Activated CD4-positive, CD25-positive, alpha-beta regulatory T cell treated with anti-CD3 and anti-CD28 coated beads, Interleukin-2, amount 50 U/mL, for 72 hours (primary cell): ENCODE data around the gene SPHK2.
"Not testable (repeated sequence)": the region's sequence is repeated elsewhere in the genome, so short reads cannot be mapped to it uniquely, and the experiment has no call there.

ENCODE experiments used
- DNase-seq: peaks from one replicate; pipeline ENCODE4 v3.0.0; 2021

Gene SPHK2

GRCh38 chr19:48664476-48664875, 45.2 kb downstream of the SPHK2 start:
- DNase-seq = no peak

GRCh38 chr19:48665786-48666185, 46.5 kb downstream of the SPHK2 start:
- no peak for DNase-seq

GRCh38 chr19:48668332-48668731, 49.0 kb downstream of the SPHK2 start:
- no peak for DNase-seq

DNA sequence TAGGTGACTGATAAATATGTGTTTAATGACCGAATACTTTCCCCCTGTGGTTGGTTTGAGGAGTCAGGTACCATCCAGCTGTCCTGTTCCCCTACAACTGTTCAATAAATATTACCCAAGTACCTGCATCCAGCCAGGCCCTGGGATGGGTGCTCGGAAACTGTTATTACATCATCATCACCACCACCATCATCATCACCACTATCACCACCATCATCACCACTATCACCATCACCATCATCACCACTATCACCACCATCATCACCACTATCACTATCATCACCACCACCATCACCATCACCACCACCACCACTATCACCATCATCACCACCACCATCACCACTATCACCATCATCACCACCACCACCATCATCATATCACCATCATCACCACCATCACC, 49.5 kb downstream of the SPHK2 start:
- DNase-seq = no peak

DNA sequence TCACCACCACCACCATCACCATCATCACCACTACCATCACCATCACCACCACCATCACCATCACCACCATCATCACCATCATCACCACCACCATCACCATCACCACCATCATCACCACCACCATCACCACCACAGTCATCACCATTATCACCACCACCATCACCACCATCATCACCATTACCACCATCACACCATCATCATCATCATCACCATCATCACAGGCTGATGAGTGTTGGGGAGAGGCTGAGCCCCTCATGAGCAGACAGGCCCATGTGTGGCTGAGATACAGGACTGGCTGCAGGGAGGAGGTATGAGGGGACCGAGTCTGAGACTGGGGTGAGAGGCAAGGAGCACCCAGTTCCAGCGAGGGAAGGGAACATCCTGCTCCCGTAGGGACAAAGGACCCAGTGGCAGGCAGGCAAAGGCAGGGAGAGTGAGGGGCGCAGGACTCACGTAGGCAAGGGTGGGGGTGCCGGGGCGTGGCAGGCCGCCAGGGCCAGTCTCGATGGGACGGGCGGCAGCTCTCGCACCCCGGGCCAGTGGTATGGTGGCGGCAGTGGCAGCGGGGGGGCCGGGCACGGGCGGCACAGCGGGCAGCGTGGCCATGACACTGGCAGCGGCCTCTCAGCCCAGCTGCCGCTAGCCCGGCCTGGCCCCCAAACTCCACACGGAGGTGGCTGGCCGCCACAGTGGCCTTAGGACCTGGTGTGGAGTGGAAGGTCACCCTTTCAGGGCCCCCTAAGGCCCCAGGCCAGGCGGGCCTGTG, 50.8 kb downstream of the SPHK2 start:
- no peak for DNase-seq

GRCh38 chr19:48670699-48671445, 51.6 kb downstream of the SPHK2 start:
- no peak for DNase-seq

GRCh38 chr19:48671446-48671995, 52.2 kb downstream of the SPHK2 start:
- no peak for DNase-seq

GRCh38 chr19:48672994-48673393, 53.7 kb downstream of the SPHK2 start, which contains the start of gene NTN5:
TSS of gene NTN5 (minus strand) at chr19:48673017. CDS start at chr19:48670986, 2,031 bp downstream.
- DNase-seq = no peak

DNA sequence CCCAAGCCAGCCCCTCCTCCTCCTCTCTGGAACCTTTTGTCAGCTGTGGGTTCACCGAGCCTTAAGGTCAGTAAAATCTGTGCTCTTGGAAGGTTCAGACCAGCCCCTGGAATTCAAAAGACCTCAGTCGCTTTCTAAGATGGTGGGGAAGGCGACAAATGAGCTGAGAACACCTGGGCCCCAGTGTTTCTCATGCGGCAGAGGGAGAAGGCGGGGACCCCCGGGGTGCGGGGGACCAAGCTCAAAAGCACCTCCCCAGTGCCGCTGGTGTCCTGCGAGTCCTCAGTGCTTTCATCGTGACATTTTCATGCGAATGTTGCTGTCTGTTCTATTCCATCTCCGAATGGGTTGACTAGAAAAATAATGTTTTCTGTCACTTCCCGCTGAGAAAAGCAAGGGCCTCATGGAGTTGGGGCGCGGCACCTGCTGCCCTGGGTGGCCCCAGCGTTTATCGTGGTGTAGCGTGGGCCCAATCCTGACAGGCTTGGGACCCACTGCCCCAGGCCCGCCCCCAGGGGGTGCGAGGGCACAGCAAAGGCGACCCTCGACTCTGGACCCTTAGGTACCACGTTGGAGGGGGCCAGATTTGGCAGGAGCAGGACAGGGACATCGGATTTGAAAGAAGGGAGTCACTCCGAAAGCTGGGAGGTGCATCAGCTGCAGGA, 54.3 kb downstream of the SPHK2 start:
- no peak for DNase-seq

DNA sequence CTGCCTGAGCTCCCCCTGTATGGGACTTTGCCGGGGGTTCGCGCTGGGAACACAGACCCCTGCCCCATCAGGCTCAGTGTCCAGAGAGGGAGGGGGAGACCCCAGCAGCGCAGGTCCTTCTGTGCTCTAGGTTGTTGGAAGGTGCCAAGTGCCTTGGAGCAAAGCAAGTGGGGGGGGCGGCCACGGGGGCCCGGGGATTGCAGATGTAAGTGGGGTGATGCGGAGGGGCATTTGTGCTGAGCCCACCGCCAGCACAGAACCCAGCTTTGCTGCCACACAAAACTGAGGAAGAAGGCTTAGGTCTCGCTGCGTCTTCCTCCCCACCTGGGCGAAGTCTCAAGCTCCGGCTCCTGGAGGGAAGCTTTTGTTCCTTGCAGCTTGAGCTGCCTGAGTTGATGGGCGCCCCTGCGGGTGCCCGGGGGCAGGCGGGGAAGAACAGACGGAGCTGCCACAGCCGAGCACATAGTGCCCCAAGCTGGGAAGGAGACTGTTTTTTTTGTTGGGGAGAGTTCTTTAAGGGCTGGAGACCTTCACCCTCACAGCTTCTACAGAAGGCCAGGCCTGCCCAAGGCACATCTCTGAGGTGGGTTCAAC, 55.0 kb downstream of the SPHK2 start:
- DNase-seq = no peak

- DNase-seq = peak; percentile 69
Observed at GRCh38 chr19:48674921-48675824, 55.9 kb downstream of the SPHK2 start.

- DNase-seq = no peak
Observed at GRCh38 chr19:48676487-48676886, 57.2 kb downstream of the SPHK2 start.

DNA sequence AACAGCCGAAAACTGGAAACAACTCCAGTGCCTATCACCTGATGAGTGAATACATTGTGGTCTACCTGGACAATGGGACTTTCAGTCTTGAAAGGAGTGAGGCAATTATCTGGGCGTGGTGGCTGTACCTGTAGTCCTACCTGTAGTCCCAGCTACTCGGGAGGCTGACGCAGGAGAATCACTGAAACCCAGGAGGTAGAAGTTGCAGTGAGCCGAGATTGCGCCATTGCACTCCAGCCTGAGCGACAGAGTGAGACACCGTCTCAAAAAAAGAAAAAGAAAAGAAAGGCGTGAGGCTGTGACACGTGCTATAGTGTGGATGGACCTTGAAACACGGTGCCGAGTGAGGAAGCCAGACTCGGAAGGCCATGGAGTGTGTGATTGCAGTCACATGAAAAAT, 57.6 kb downstream of the SPHK2 start:
- no peak for DNase-seq

DNA sequence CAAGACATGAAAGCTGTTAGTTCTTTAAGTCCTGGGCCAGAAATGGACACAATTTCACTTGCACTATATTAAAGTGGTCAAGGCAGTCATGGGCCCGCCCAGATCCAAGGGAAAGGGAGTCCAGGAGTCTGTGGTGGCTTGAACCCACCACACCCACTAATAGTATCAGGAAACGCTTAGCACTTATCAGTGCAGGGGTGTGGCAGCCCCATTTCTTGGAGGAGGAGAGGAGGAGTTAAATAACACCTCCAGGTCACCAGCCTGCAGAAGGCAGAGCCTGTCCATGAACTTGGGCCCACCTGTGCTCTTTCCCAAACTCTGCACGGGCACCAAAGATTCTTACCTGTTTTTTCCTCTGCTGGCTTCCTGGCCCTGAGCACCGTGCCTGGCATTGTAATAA, 58.9 kb downstream of the SPHK2 start:
- DNase-seq = no peak

DNA sequence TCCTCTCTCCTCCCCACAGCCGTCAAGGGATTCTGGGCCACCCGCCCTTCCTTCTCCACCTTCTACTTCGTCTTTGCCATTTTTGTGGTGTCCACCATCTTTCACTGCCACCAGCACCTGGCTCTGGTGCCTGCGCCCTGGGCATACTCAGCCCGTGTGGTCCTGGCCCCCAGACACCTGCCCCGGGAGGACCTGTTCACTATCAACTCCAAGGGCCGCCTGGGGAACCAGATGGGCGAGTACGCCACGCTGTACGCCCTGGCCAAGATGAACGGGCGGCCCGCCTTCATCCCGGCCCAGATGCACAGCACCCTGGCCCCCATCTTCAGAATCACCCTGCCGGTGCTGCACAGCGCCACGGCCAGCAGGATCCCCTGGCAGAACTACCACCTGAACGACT, 60.7 kb downstream of the SPHK2 start:
- DNase-seq = not testable (repeated sequence)
